ENCODE results near the gene FER1L5.
A peak's percentile ranks its signal among the peaks of the same experiment; 100 is the strongest.

Gene FER1L5

GRCh38 chr2:96683972-96684820 is 41.6 kb downstream of the FER1L5 start:
- no peak for DNase-seq

GRCh38 chr2:96684883-96685576 is 42.5 kb downstream of the FER1L5 start:
- no peak for DNase-seq

- DNase-seq, result peak; percentile 29
Measured at GRCh38 chr2:96685577-96686459, 43.3 kb downstream of the FER1L5 start.

- DNase-seq, result no peak
Measured at GRCh38 chr2:96687266-96687665, 44.7 kb downstream of the FER1L5 start.

GRCh38 chr2:96687711-96688640 is 45.4 kb downstream of the FER1L5 start:
- no peak for DNase-seq

- DNase-seq, result no peak
Measured at GRCh38 chr2:96688649-96689430, 46.3 kb downstream of the FER1L5 start.

- DNase-seq, result no peak
Measured at GRCh38 chr2:96689431-96689991, 46.9 kb downstream of the FER1L5 start.

GRCh38 chr2:96690306-96691021 is 47.9 kb downstream of the FER1L5 start:
- no peak for DNase-seq

GRCh38 chr2:96691022-96691612 is 48.6 kb downstream of the FER1L5 start:
- no peak for DNase-seq

- DNase-seq, result no peak
Measured at GRCh38 chr2:96692094-96692971, 49.8 kb downstream of the FER1L5 start.

- DNase-seq, result no peak
Measured at GRCh38 chr2:96693286-96694200, 51.0 kb downstream of the FER1L5 start.

- no peak for DNase-seq
Measured at GRCh38 chr2:96694279-96694678, 51.7 kb downstream of the FER1L5 start.

GRCh38 chr2:96694816-96695455 is 52.4 kb downstream of the FER1L5 start:
- DNase-seq, result no peak

- DNase-seq, result no peak
Measured at GRCh38 chr2:96695602-96696001, 53.0 kb downstream of the FER1L5 start.

- no peak for DNase-seq
Measured at GRCh38 chr2:96697476-96697875, 54.9 kb downstream of the FER1L5 start.

- no peak for DNase-seq
Measured at GRCh38 chr2:96698221-96698861, 55.8 kb downstream of the FER1L5 start.

GRCh38 chr2:96699021-96699420 is 56.5 kb downstream of the FER1L5 start:
- DNase-seq, result no peak
